Neuronal stem cell (in vitro differentiated cells): ENCODE measurements around the gene PGLYRP4.

Experiments used
- DNase-seq: peaks from one replicate; pipeline ENCODE4 v3.0.0-alpha.2; 2013; ENCODE audit warnings: low spot score
- H2AFZ ChIP-seq: one replicate; pipeline ENCODE4 v1.6.1; 2013; ENCODE audit warnings: mild to moderate bottlenecking, low read length, inconsistent platforms
- H2AK5ac ChIP-seq: 2 replicates; pipeline ENCODE4 v1.6.1; 2013; ENCODE audit warnings: low read depth, mild to moderate bottlenecking, inconsistent platforms, low read length, moderate library complexity, mixed read lengths
- H2BK120ac ChIP-seq: 2 replicates; pipeline ENCODE4 v1.6.1; 2013; ENCODE audit warnings: low read depth, mild to moderate bottlenecking, inconsistent platforms, low read length, moderate library complexity, mixed read lengths
- H2BK12ac ChIP-seq: one replicate; pipeline ENCODE4 v1.6.1; 2013; ENCODE audit warnings: low read length, inconsistent platforms
- H2BK15ac ChIP-seq: 2 replicates; pipeline ENCODE4 v1.6.1; 2013; ENCODE audit warnings: mild to moderate bottlenecking, low read length, inconsistent platforms, mixed read lengths
- H2BK5ac ChIP-seq: one replicate; pipeline ENCODE4 v1.6.1; 2013; ENCODE audit warnings: inconsistent platforms, mild to moderate bottlenecking, low read length, moderate library complexity
- H3K14ac ChIP-seq: one replicate; pipeline ENCODE4 v1.6.1; 2013; ENCODE audit warnings: low read length, inconsistent platforms
- H3K18ac ChIP-seq: 2 replicates; pipeline ENCODE4 v1.6.1; 2013; ENCODE audit warnings: low read length, inconsistent platforms
- H3K23ac ChIP-seq: 2 replicates; pipeline ENCODE4 v1.6.1; 2013; ENCODE audit warnings: low read depth, mild to moderate bottlenecking, mixed read lengths, low read length, inconsistent platforms; ENCODE audit not compliant: poor library complexity
- H3K27ac ChIP-seq: replicated peaks from 3 replicates; pipeline ENCODE4 v1.5.1; 2013; ENCODE audit warnings: low read length, inconsistent platforms
- H3K27me3 ChIP-seq, 3 experiments: 2 replicates each; pipeline ENCODE4 v1.6.1; 2013; ENCODE audit warnings: low read length in 3 of 3, mild to moderate bottlenecking in 2 of 3, inconsistent platforms in 1 of 3, low read depth in 1 of 3, mixed read lengths in 1 of 3, moderate library complexity in 1 of 3; ENCODE audit not compliant: control insufficient read depth in 3 of 3, insufficient read depth in 3 of 3
- H3K36me3 ChIP-seq, 2 donors: replicated peaks in 1 of 2; 2 replicates each; pipeline ENCODE4 v1.6.1; 2013; ENCODE audit warnings: low read length in 2 of 2; ENCODE audit not compliant: control insufficient read depth in 2 of 2, insufficient read depth in 2 of 2
- H3K4ac ChIP-seq: 2 replicates; pipeline ENCODE4 v1.6.1; 2013; ENCODE audit warnings: inconsistent platforms, mild to moderate bottlenecking, low read length, moderate library complexity
- H3K4me1 ChIP-seq, 2 donors: 1 replicate in 1 of 2; 2 replicates in 1 of 2; pipeline ENCODE4 v1.6.1; 2013; ENCODE audit warnings: low read length in 2 of 2, low read depth in 1 of 2; ENCODE audit not compliant: control insufficient read depth in 2 of 2, insufficient read depth in 1 of 2
- H3K4me2 ChIP-seq: one replicate; pipeline ENCODE4 v1.6.1; 2013; ENCODE audit warnings: mild to moderate bottlenecking, low read length, inconsistent platforms; ENCODE audit not compliant: insufficient read depth, poor library complexity, severe bottlenecking
- H3K4me3 ChIP-seq, 2 donors: 2 replicates each; pipeline ENCODE4 v1.5.1; 2013; ENCODE audit warnings: low read length in 2 of 2, mild to moderate bottlenecking in 2 of 2, inconsistent platforms in 1 of 2, moderate library complexity in 1 of 2
- H3K79me1 ChIP-seq: one replicate; pipeline ENCODE4 v1.6.1; 2013; ENCODE audit warnings: low read depth, mild to moderate bottlenecking, inconsistent platforms, low read length, moderate library complexity
- H3K9ac ChIP-seq: one replicate; pipeline ENCODE4 v1.6.1; 2013; ENCODE audit warnings: mild to moderate bottlenecking, low read depth, low read length, inconsistent platforms; ENCODE audit not compliant: poor library complexity
- H3K9me3 ChIP-seq, 2 donors: replicated peaks in 1 of 2; 2 replicates each; pipeline versions ENCODE3 to v1.6.1; 2013; ENCODE audit warnings: low read length in 2 of 2, mild to moderate bottlenecking in 2 of 2, inconsistent platforms in 1 of 2, low read depth in 1 of 2, mixed read lengths in 1 of 2, moderate library complexity in 1 of 2; ENCODE audit not compliant: control insufficient read depth in 2 of 2, insufficient read depth in 1 of 2
- H4K8ac ChIP-seq: one replicate; pipeline ENCODE4 v1.6.1; 2013; ENCODE audit warnings: low read depth, mild to moderate bottlenecking, inconsistent platforms, low read length, moderate library complexity
- H4K91ac ChIP-seq: one replicate; pipeline ENCODE4 v1.6.1; 2013; ENCODE audit warnings: low read length, low read depth, mild to moderate bottlenecking, inconsistent platforms; ENCODE audit not compliant: poor library complexity
- WGBS, 2 donors: extraction: QIAGEN DNeasy Blood & Tissue Kit; methylation state at CpG; one replicate each; pipeline ENCODE4 v1.1.7; 2013; ENCODE audit warnings: missing lambda C conversion rate in 2 of 2, mixed read lengths in 1 of 2; ENCODE audit not compliant: insufficient read length in 2 of 2, insufficient replicate concordance in 1 of 2; ENCODE audit errors: extremely low coverage in 2 of 2; 5-methylcytosine and 5-hydroxymethylcytosine counted together

The PGLYRP4 gene

GRCh38 chr1:153362187-153362775 lies 13.6 kb upstream of the PGLYRP4 start:
- Histone ChIP-seq H2BK12ac (no peak overlapping the region), H2AK5ac (no peak overlapping the region), H3K4me3 (no peak overlapping the region), H3K9me3 (no peaks in the 10 kb centered on the region), H3K79me1 (no peaks in the 10 kb centered on the region), H3K14ac (no peak overlapping the region), H2BK5ac (no peak overlapping the region), H3K27me3 (peaks cover 0 to 45% (median 0%) of the 10 kb centered on the region in 3 experiments), H3K9ac (no peak overlapping the region), H2BK120ac (no peak overlapping the region), H3K36me3 (no peaks in the 10 kb centered on the region), H3K4me2 (no peak overlapping the region), H2AFZ (no peak overlapping the region), H3K4ac (no peak overlapping the region), H4K8ac (no peak overlapping the region), H3K18ac (no peak overlapping the region), H3K27ac (no peak overlapping the region), H3K23ac (no peak overlapping the region), H2BK15ac (no peak overlapping the region), H3K4me1 (no peaks in the 10 kb centered on the region), H4K91ac (no peak overlapping the region)
- no CpG with 5 or more reads among the region's 3 CpGs for whole genome bisulfite sequencing, 2 donors
- DNase-seq: no peak

GRCh38 chr1:153361480-153362109 lies 13.0 kb upstream of the PGLYRP4 start:
- Histone ChIP-seq H3K18ac (no peak overlapping the region), H2BK5ac (no peak overlapping the region), H3K14ac (no peak overlapping the region), H2BK120ac (no peak overlapping the region), H3K4me2 (no peak overlapping the region), H3K9ac (no peak overlapping the region), H4K8ac (no peak overlapping the region), H2BK15ac (no peak overlapping the region), H3K4me3 (no peak overlapping the region), H2AK5ac (no peak overlapping the region), H3K27me3 (peaks cover 0 to 48% (median 0%) of the 10 kb centered on the region in 3 experiments), H3K4me1 (no peaks in the 10 kb centered on the region), H3K4ac (no peak overlapping the region), H3K27ac (no peak overlapping the region), H3K79me1 (no peaks in the 10 kb centered on the region), H3K9me3 (no peaks in the 10 kb centered on the region), H3K36me3 (no peaks in the 10 kb centered on the region), H4K91ac (no peak overlapping the region), H2AFZ (no peak overlapping the region), H2BK12ac (no peak overlapping the region), H3K23ac (no peak overlapping the region)
- WGBS, 2 donors: no CpG with 5 or more reads among the region's 4 CpGs
- no peak for DNase-seq

GRCh38 chr1:153360592-153361479 lies 12.2 kb upstream of the PGLYRP4 start:
- no CpG with 5 or more reads among the region's 11 CpGs for WGBS, 2 donors
- Histone ChIP-seq H2BK120ac (no peak overlapping the region), H3K4me3 (no peak overlapping the region)

DNA sequence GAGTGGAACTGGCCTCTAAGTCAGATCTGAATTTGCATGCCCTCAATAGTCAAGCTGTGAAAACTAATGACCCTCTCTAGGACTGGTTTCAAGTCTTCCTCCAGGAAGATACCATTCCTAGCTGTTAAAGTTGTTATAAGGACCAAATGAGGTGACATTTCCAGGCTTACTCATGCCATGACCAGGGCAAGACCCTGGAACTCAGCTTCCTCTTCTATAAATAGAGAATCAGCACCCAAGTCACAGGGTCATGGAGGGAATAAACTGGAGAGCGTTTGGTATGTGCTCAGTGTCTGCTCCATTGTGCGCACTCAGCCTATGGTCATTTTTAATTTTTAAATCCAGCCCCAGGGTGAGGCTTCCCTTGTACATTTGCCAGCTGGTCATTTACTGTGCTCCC lies 11.5 kb upstream of the PGLYRP4 start:
- Histone ChIP-seq H2AFZ (no peak overlapping the region), H2BK5ac (no peak overlapping the region), H3K4me3 (no peak overlapping the region), H4K8ac (no peak overlapping the region), H2AK5ac (no peak overlapping the region), H2BK15ac (no peak overlapping the region), H3K14ac (no peak overlapping the region), H3K18ac (no peak overlapping the region), H3K4ac (no peak overlapping the region), H3K9me3 (no peaks in the 10 kb centered on the region), H3K36me3 (no peaks in the 10 kb centered on the region), H3K27ac (no peak overlapping the region), H3K79me1 (no peaks in the 10 kb centered on the region), H3K23ac (no peak overlapping the region), H4K91ac (no peak overlapping the region), H2BK120ac (no peak overlapping the region), H2BK12ac (no peak overlapping the region), H3K4me2 (no peak overlapping the region), H3K4me1 (no peaks in the 10 kb centered on the region), H3K9ac (no peak overlapping the region), H3K27me3 (peaks cover 0 to 37% (median 0%) of the 10 kb centered on the region in 3 experiments)
- no CpG with 5 or more reads among the region's 2 CpGs for whole genome bisulfite sequencing, 2 donors
- no peak for DNase-seq

More at GRCh38 chr1:153360592-153361479, 12.2 kb upstream of the PGLYRP4 start:
- no peak overlapping the region for H2BK12ac ChIP-seq
- H2AFZ ChIP-seq: no peak overlapping the region
- peaks cover 0 to 42% (median 0%) of the 10 kb centered on the region in 3 experiments for H3K27me3 ChIP-seq
- H3K23ac ChIP-seq: no peak overlapping the region
- no peak for DNase-seq
- no peaks in the 10 kb centered on the region for H3K79me1 ChIP-seq
- H2AK5ac ChIP-seq: no peak overlapping the region
- H2BK15ac ChIP-seq: no peak overlapping the region
- no peaks in the 10 kb centered on the region for H3K36me3 ChIP-seq
- no peak overlapping the region for H3K14ac ChIP-seq
- H2BK5ac ChIP-seq: no peak overlapping the region
- H3K18ac ChIP-seq: no peak overlapping the region
- H3K4ac ChIP-seq: no peak overlapping the region
- H4K91ac ChIP-seq: no peak overlapping the region
- no peak overlapping the region for H3K27ac ChIP-seq
- H3K9ac ChIP-seq: no peak overlapping the region
- no peak overlapping the region for H3K4me2 ChIP-seq
- H3K4me1 ChIP-seq: no peaks in the 10 kb centered on the region
- H3K9me3 ChIP-seq: no peaks in the 10 kb centered on the region
- H4K8ac ChIP-seq: no peak overlapping the region
